ENCODE data around the gene SYT6.
A peak's percentile ranks its signal among the peaks of the same experiment; 100 is the strongest.
"Not testable (repeated sequence)": the region's sequence is repeated elsewhere in the genome, so short reads cannot be mapped to it uniquely, and the experiment has no call there.

SYT6 gene

GRCh38 chr1:114076308-114076707 lies 77.4 kb downstream of the SYT6 start:
- DNase-seq = no peak

GRCh38 chr1:114075546-114076242 lies 78.0 kb downstream of the SYT6 start:
- DNase-seq = no peak

GRCh38 chr1:114075105-114075504 lies 78.6 kb downstream of the SYT6 start:
- DNase-seq = no peak

DNA sequence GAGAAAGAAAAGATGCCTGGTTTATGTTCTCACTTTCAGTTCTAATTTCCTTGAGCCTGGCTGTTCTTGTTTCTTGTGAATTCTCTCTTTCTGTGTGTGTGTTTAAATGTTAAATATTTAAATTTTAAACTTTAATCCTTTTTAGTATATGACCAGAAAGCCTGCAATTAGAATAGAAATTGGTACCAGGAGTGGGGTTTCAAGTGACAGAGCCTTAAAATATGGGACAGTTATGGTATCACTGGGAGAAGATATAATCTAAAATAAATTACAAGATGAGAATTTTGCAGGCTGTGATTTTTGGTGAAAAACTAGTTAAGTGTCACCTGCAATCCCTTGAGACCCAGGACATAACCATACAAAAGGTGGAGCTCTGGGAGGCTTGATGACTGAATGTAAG lies 81.4 kb downstream of the SYT6 start:
- DNase-seq = no peak

- not testable (repeated sequence) for DNase-seq
These were observed 83.9 kb downstream of the SYT6 start for GRCh38 chr1:114069762-114070161.

GRCh38 chr1:114068684-114069083 lies 85.0 kb downstream of the SYT6 start:
- DNase-seq = not testable (repeated sequence)

DNA sequence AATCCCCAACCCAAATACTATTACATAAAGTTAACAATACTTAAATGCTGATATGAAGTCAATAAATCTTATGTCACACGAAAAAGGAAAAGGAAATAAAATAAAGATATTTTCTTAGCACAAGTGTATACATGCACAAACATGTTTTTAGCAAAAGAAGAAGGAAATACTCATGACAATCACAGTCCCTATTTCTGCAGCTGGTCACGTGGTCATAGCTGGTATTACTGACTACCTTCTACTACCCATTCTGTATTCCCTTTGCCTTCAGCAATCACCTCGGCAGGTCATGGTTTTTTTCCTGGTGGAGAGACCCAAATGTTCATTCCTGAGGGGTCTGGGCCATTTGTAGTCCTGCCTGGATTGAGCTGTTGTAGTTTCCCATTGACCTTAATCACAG lies 88.0 kb downstream of the SYT6 start:
- DNase-seq = not testable (repeated sequence)

- DNase-seq = no peak
These were observed 90.1 kb downstream of the SYT6 start for GRCh38 chr1:114063544-114063943.

- no peak for DNase-seq
These were observed 91.1 kb downstream of the SYT6 start for GRCh38 chr1:114062477-114063099.

DNA sequence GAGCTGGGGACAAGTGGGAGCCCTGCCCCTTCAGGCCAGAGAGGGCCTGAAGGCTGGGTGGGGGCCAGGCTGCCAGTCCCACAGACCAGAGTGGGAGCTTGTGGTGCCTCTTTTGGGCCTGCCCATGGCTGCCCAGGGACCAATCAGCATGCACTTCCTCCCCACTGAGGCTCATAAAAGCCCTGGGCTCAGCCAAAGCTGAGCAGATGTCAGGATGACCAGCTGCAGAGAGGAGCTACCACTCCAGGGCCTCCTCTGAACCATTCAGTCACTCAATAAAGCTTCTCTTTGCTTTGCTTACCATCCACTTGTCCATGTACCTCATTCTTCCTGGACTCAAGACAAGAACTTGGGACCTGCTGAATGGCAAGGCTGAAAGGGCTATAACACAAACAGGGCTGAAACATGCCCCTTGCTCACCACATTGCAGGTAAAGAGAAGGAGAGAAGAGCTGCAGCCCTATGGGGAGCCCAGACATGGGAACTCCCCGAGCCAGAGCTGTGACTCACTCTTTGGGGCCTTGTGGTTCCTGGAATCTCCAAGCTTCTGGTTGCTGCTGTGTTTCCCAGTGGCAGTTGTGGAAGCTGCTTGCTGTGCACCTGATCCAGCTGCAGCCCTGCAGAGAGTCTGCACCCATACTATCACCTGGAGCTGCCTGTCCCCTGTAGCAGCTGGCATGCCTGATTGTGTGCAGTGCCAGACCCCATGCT lies 92.4 kb downstream of the SYT6 start:
- DNase-seq = no peak

DNA sequence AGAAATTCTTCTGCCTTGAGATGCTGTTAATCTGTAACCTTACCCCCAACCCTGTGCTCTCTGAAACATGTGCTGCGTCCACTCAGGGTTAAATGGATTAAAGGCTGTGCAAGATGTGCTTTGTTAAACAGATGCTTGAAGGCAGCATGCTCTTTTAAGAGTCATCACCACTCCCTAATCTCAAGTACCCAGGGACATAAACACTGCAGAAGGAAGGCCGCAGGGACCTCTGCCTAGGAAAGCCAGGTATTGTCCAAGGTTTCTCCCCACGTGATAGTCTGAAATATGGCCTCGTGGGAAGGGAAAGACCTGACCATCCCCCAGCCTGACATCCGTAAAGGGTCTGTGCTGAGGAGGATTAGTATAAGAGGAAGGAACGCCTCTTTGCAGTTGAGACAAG lies 95.4 kb downstream of the SYT6 start:
- not testable (repeated sequence) for DNase-seq

DNA sequence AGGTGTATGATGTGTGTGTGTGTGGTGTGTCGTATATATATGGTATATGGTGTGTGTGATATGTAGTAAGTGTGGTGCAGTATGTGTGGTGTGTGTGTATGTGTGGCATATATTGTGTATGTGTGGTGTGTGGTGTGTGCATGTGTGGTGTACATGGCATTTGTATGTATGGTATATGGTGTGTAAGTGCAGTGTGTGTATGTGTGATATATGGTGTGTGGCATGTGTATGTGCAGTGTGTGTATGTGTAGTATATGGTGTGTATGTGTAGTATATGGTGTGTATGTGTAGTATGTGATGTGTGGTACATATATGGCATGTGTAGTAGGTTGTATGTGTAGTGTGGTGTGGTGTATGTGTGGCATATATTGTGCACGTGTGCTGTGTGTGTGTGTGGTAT lies 99.5 kb downstream of the SYT6 start:
- no peak for DNase-seq

- no peak for DNase-seq
These were observed 105.4 kb downstream of the SYT6 start for GRCh38 chr1:114048232-114048631.

GRCh38 chr1:114043548-114043947 lies 110.1 kb downstream of the SYT6 start:
- peak in 11 of 56 donors; percentile 2 to 43 (median 15) for DNase-seq

DNA sequence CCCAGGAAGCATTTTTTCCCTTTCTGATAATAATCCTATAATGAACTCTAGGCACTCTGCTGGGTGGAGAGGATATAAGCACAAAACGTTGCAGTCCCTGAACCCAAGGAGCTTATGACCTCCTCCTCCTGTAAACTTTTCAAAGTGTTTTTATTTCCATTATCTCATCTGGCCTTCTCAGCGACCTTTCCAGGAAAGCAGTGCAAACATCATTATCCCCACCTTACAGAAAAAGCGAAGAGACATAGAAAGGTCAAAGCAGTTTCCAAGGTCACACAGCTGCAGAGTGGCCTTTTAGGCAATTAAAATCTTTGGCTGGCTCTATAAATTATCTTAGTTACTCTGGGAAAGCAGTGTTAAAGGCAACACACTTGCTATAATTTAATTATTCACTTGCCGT lies 110.6 kb downstream of the SYT6 start:
- DNase-seq = no peak

- DNase-seq = no peak
These were observed 113.2 kb downstream of the SYT6 start for GRCh38 chr1:114040273-114041015.

All from nucleus accumbens (tissue), 56 donors.